ENCODE measurements around the gene DOCK2. TPM values are rescaled to one million over a fixed set of nuclear protein-coding genes. Genes with fewer than 3 reads are reported as not detected.

DOCK2 gene
- polyA plus RNA-seq, 1 donor (not counting 4 experiments of a cell fraction or from before 2014, with no cell fraction given) = 0.21 TPM

DNA sequence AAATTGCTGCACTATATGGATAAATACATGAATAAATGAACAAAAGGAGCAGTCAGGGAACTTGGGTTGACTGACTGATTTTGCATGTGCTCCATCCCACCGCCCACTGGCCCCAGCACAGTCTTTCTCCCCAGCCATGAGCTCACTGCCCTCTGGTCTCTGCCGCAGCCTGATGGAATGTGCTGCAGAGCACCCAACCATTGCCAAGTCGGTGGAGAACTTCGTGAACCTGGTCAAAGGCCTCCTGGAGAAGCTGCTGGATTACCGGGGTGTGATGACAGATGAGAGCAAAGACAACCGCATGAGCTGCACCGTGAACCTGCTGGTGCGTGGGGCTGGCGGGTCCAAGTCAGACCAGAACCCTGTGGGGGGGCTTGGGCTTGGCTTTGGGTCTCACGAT, 397.2 kb downstream of the DOCK2 start:
- H3K4me3 ChIP-seq (ENCODE audit: control insufficient read depth in 2 of 3, extremely low read depth in 1 of 3, insufficient read depth in 2 of 3, low read depth in 1 of 3, low read length in 3 of 3) = no peak overlapping the region
- no peaks in the 10 kb centered on the region for H4K20me1 ChIP-seq (ENCODE audit: control insufficient read depth, extremely low read depth, insufficient read depth, low read length)
- H3K4me2 ChIP-seq (ENCODE audit: control insufficient read depth, extremely low read depth, insufficient read depth, low read depth, low read length) = no peak overlapping the region
- no peak for DNase-seq (ENCODE audit: low read depth, low spot score)
- no peak overlapping the region for H3K27ac ChIP-seq (ENCODE audit: control insufficient read depth, insufficient read depth, low read length)
- H3K27me3 ChIP-seq (ENCODE audit: control insufficient read depth, extremely low read depth, insufficient read depth, low read length) = no peaks in the 10 kb centered on the region
- H3K9me3 ChIP-seq (ENCODE audit: control insufficient read depth, low read depth, low read length) = no peaks in the 10 kb centered on the region
- no peaks in the 10 kb centered on the region for H3K36me3 ChIP-seq (ENCODE audit: control insufficient read depth in 2 of 2, extremely low read depth in 1 of 2, insufficient read depth in 2 of 2, low read length in 2 of 2)
- no peaks in the 10 kb centered on the region for H3K4me1 ChIP-seq (ENCODE audit: control insufficient read depth, extremely low read depth, insufficient read depth, low read length)
- dilution Hi-C loops (cut with MboI; ENCODE audit: extremely low pct_ligation_motif_present, low sequenced_read_pairs) = no loop called here
- H3K9ac ChIP-seq (ENCODE audit: control insufficient read depth, extremely low read depth, insufficient read depth, low read length) = no peak overlapping the region
- no peaks in the 10 kb centered on the region for H3K79me2 ChIP-seq (ENCODE audit: control insufficient read depth, insufficient read depth, low read length)
- TF ChIP-seq, protein P1, sequence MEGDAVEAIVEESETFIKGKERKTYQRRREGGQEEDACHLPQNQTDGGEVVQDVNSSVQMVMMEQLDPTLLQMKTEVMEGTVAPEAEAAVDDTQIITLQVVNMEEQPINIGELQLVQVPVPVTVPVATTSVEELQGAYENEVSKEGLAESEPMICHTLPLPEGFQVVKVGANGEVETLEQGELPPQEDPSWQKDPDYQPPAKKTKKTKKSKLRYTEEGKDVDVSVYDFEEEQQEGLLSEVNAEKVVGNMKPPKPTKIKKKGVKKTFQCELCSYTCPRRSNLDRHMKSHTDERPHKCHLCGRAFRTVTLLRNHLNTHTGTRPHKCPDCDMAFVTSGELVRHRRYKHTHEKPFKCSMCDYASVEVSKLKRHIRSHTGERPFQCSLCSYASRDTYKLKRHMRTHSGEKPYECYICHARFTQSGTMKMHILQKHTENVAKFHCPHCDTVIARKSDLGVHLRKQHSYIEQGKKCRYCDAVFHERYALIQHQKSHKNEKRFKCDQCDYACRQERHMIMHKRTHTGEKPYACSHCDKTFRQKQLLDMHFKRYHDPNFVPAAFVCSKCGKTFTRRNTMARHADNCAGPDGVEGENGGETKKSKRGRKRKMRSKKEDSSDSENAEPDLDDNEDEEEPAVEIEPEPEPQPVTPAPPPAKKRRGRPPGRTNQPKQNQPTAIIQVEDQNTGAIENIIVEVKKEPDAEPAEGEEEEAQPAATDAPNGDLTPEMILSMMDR (optimal IDR thresholded peaks at IDR 0.05 in 1 of 3, IDR thresholded peaks at IDR 0.05 in 1 of 3, conservative IDR thresholded peaks at IDR 0.05 in 1 of 3; ENCODE audit: extremely low read depth in 1 of 3, insufficient read depth in 2 of 3, low read length in 3 of 3) = no peak
- H3K9me1 ChIP-seq (ENCODE audit: control insufficient read depth, extremely low read depth, insufficient read depth, low read length) = no peaks in the 10 kb centered on the region
- H2AFZ ChIP-seq (ENCODE audit: control insufficient read depth, low read length) = no peak overlapping the region
- no peak for FAIRE-seq

DNA sequence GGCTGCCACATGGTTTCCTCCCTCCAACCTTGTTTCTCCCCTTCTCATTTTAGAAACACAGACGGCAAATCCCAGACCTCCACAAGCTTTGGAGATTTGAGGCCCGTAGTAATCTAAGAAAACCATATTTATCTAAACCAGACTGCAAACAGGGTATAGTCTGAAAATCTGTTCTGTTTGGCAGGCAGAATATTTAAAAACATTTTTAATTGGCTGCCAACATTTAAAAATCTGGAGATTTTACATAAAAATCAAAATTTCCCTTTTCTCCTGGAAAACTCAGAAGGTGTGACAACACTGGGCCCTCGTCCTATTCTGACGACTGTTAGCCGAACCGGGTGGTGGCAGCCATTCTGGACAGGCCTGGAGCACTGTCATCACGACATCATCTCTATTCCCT, 401.2 kb downstream of the DOCK2 start:
- H2AFZ ChIP-seq (ENCODE audit: control insufficient read depth, low read length) = no peak overlapping the region
- no peak overlapping the region for H3K4me2 ChIP-seq (ENCODE audit: control insufficient read depth, extremely low read depth, insufficient read depth, low read depth, low read length)
- H3K4me1 ChIP-seq (ENCODE audit: control insufficient read depth, extremely low read depth, insufficient read depth, low read length) = no peaks in the 10 kb centered on the region
- H3K9ac ChIP-seq (ENCODE audit: control insufficient read depth, extremely low read depth, insufficient read depth, low read length) = no peak overlapping the region
- no peaks in the 10 kb centered on the region for H3K9me3 ChIP-seq (ENCODE audit: control insufficient read depth, low read depth, low read length)
- H3K79me2 ChIP-seq (ENCODE audit: control insufficient read depth, insufficient read depth, low read length) = no peaks in the 10 kb centered on the region
- H3K9me1 ChIP-seq (ENCODE audit: control insufficient read depth, extremely low read depth, insufficient read depth, low read length) = no peaks in the 10 kb centered on the region
- dilution Hi-C loops (cut with MboI; ENCODE audit: extremely low pct_ligation_motif_present, low sequenced_read_pairs) = no loop called here
- H3K36me3 ChIP-seq (ENCODE audit: control insufficient read depth in 2 of 2, extremely low read depth in 1 of 2, insufficient read depth in 2 of 2, low read length in 2 of 2) = no peaks in the 10 kb centered on the region
- no peak overlapping the region for H3K4me3 ChIP-seq (ENCODE audit: control insufficient read depth in 2 of 3, extremely low read depth in 1 of 3, insufficient read depth in 2 of 3, low read depth in 1 of 3, low read length in 3 of 3)
- no peak overlapping the region for H3K27ac ChIP-seq (ENCODE audit: control insufficient read depth, insufficient read depth, low read length)
- TF ChIP-seq EZH2 (IDR thresholded peaks at IDR 0.05; ENCODE audit: low read length) = no peak
- TF ChIP-seq, protein P1 (optimal IDR thresholded peaks at IDR 0.05 in 1 of 3, IDR thresholded peaks at IDR 0.05 in 1 of 3, conservative IDR thresholded peaks at IDR 0.05 in 1 of 3; ENCODE audit: extremely low read depth in 1 of 3, insufficient read depth in 2 of 3, low read length in 3 of 3) = no peak
- no peaks in the 10 kb centered on the region for H3K27me3 ChIP-seq (ENCODE audit: control insufficient read depth, extremely low read depth, insufficient read depth, low read length)
- no peaks in the 10 kb centered on the region for H4K20me1 ChIP-seq (ENCODE audit: control insufficient read depth, extremely low read depth, insufficient read depth, low read length)
- DNase-seq (ENCODE audit: low read depth, low spot score) (no peak), FAIRE-seq (no peak)

Measured in keratinocyte (primary cell).